ENCODE results near the gene SLC7A14.
A peak's percentile ranks its signal among the peaks of the same experiment; 100 is the strongest.

SLC7A14 gene

DNA sequence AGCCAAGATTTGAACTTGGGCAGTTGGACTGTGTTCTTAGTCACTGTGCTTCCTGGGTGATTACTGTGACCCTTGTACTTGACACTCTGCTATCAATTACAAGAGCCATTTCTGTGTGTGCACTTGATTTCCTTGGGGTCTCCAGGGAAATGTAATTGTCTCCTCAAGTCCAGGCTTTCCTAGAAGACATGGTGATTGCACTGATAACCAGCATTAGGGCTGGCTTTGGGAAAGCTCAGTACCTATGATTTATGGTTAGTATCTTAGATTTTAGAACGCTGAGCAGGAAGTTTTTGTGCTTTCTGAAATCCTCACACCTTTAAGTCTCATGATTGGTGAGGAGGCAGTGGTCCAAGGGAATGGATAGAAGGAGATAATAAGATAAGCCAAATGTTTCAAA is 168.8 kb downstream of the SLC7A14 start:
- POLR2A ChIA-PET, result no interaction called here
- no peak for TF ChIP-seq CTCF (IDR thresholded peaks at IDR 0.05; ENCODE audit: control extremely low read depth, extremely low read depth, low read depth, missing control alignments)
- CTCF ChIA-PET, result interaction anchor here (1.0 to 10.9 kb wide), 7 partner anchors 8 to 431 kb away, joined by 3 to 224 read pairs (median 5); no protein-coding TSS in a partner anchor
- no peak for DNase-seq (ENCODE audit: extremely low spot score)

DNA sequence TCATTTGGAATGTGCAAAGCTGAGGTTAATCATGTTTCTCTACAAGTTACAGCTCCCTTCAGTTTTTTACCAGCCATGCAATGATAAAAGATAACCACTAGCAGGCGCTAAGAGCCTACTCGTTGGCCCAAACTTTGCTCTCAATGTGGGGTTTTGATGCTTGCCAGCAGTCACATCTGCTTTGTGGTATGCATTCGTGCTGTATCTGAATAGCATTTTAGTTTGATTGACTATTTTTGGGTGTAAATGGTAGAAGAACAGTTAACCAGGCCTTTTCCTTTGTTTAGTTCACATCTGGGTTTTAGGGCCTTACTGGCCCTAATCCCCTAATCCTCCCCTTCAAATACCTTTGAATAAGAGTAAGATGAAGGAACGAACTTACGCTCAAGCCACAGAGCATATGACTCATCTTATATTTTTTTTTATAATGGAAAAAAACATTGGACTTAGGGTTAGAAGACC is 171.6 kb downstream of the SLC7A14 start:
- ChIA-PET CTCF (interaction anchor here (0.6 to 10.9 kb wide), 75 partner anchors 9 to 1348 kb away, joined by 3 to 224 read pairs (median 4); partner anchors contain the start of genes PRKCI and RPL22L1), POLR2A (no interaction called here)
- TF ChIP-seq CTCF (IDR thresholded peaks at IDR 0.05; ENCODE audit: control extremely low read depth, extremely low read depth, low read depth, missing control alignments), result peak; percentile 88
- DNase-seq (ENCODE audit: extremely low spot score), result peak; percentile 63

- TF ChIP-seq CTCF (IDR thresholded peaks at IDR 0.05; ENCODE audit: control extremely low read depth, extremely low read depth, low read depth, missing control alignments), result no peak
- ChIA-PET POLR2A (no interaction called here), CTCF (interaction anchor here (0.8 to 10.9 kb wide), 51 partner anchors 8 to 1349 kb away, joined by 3 to 224 read pairs (median 5); partner anchors contain the start of gene PRKCI)
- no peak for DNase-seq (ENCODE audit: extremely low spot score)
Measured at GRCh38 chr3:170413291-170413690, 172.6 kb downstream of the SLC7A14 start.

- DNase-seq (ENCODE audit: extremely low spot score), result peak; percentile 41
- ChIA-PET CTCF (interaction anchor here (0.6 to 10.9 kb wide), 17 partner anchors 12 to 438 kb away, joined by 3 to 224 read pairs (median 5); partner anchors contain the start of gene SKIL), POLR2A (interaction anchor here (1.1 kb wide), 1 partner anchor 237 kb away, joined by 9 read pairs; no protein-coding TSS in a partner anchor)
- peak; percentile 65 for TF ChIP-seq CTCF (IDR thresholded peaks at IDR 0.05; ENCODE audit: control extremely low read depth, extremely low read depth, low read depth, missing control alignments)
Measured at GRCh38 chr3:170410428-170411029, 175.3 kb downstream of the SLC7A14 start.

All from GM10248 (cell line).